ENCODE data around the gene DDX54. TPM values are rescaled to one million over a fixed set of nuclear protein-coding genes. Genes with fewer than 3 reads are reported as not detected.

Gene DDX54
- total RNA-seq, 1 experiment from 2014 or later: 80.1 TPM

DNA sequence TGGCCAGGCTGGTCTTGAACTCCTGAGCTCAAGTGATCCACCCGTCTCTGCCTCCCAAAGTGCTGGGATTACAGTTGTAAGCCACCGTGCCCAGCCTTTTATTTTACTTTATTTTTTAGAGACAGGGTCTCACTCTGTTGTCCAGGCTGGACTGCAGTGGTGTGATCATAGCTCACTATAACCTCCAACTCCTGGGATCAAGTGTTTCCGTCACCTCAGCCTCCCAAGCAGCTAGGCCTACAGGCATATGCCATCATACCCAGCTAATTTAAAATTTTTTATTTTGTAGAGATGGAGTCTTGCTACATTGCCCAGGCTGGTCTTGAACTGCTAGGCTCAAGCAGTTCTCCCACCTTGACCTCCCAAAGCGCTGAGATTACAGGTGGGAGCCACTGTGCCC, 39.7 kb upstream of the DDX54 start:
- H2AFZ ChIP-seq: no peak overlapping the region
- no peak overlapping the region for H3K4me3 ChIP-seq
- no peaks in the 10 kb centered on the region for H3K9me3 ChIP-seq (ENCODE audit: insufficient read depth, low read depth)
- peaks cover 41% of the 10 kb centered on the region for H3F3A ChIP-seq (ENCODE audit: insufficient read depth, low read depth)
- POLR2A ChIA-PET (ENCODE audit: unreplicated experiment): no interaction called here
- no peak overlapping the region for H3K4me2 ChIP-seq
- H3K27ac ChIP-seq: no peak overlapping the region
- no peak for DNase-seq
- CTCF ChIA-PET: no interaction called here
- intact Hi-C loops (cut with micrococcal nuclease; ENCODE audit: unreplicated experiment): no loop called here
- no peaks in the 10 kb centered on the region for H3K9me2 ChIP-seq (ENCODE audit: insufficient read depth)
- no peaks in the 10 kb centered on the region for H3K27me3 ChIP-seq (ENCODE audit: insufficient read depth, low read depth)
- no peaks in the 10 kb centered on the region for H4K20me1 ChIP-seq (ENCODE audit: insufficient read depth)
- 0 out of 2 replicates have a peak, but pooled peaks cover 9% of the 10 kb centered on the region for H3K36me3 ChIP-seq (ENCODE audit: low read depth)
- H3K79me2 ChIP-seq (ENCODE audit: low read depth): peaks cover 19% of the 10 kb centered on the region
- no peak for TF ChIP-seq EZH2 (IDR thresholded peaks at IDR 0.05; ENCODE audit: low read depth)
- TF ChIP-seq, protein P1, sequence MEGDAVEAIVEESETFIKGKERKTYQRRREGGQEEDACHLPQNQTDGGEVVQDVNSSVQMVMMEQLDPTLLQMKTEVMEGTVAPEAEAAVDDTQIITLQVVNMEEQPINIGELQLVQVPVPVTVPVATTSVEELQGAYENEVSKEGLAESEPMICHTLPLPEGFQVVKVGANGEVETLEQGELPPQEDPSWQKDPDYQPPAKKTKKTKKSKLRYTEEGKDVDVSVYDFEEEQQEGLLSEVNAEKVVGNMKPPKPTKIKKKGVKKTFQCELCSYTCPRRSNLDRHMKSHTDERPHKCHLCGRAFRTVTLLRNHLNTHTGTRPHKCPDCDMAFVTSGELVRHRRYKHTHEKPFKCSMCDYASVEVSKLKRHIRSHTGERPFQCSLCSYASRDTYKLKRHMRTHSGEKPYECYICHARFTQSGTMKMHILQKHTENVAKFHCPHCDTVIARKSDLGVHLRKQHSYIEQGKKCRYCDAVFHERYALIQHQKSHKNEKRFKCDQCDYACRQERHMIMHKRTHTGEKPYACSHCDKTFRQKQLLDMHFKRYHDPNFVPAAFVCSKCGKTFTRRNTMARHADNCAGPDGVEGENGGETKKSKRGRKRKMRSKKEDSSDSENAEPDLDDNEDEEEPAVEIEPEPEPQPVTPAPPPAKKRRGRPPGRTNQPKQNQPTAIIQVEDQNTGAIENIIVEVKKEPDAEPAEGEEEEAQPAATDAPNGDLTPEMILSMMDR (conservative IDR thresholded peaks at IDR 0.05): no peak
- H3K4me1 ChIP-seq (replicated peaks; ENCODE audit: insufficient read depth): peaks cover 27% of the 10 kb centered on the region
- BruUV-seq (replicated peaks): no TSS peak

DNA sequence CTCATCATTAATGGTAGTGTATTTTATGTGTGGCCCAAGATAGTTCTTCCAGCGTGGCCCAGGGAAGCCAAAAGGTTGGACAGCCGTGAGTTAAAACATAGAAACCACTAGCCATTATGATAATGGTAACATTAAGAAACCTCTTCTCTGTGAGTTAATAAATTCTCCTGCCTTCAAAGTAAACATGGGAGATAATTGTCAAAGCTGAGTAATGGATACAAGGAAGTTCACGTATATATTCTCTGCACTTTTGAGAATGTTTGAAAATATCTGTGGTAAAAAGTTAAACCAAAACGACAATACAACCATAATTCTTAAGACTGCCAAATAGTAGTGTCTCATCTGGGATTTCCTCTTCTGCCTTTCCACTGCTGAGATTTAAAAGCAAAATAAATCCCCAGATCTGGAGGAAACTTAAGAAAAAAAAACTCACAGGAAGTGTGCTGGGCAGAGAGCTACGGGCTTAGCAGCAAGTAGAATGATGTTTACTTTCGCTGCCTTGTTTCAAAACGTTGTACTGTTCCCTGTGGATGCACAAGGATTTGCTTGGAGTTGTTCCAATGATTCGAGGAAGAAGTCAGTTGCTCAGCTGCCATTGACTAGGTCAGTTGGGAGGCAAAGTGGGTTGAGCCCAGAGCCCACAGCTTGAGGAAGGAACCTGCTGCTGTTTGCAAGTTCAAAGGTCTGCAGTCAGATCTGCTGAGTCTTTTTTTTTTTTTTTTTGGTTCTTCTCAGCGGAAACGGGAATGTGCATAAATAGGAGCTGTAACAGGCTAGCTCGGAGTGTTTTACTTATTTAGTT, 37.7 kb upstream of the DDX54 start:
- intact Hi-C loops (cut with micrococcal nuclease; ENCODE audit: unreplicated experiment): no loop called here
- Histone ChIP-seq H3F3A (ENCODE audit: insufficient read depth, low read depth) (peaks cover 23% of the 10 kb centered on the region), H3K27me3 (ENCODE audit: insufficient read depth, low read depth) (no peaks in the 10 kb centered on the region), H3K27ac (peak overlapping the region; percentile 82), H3K4me1 (replicated peaks; ENCODE audit: insufficient read depth) (peaks cover 29% of the 10 kb centered on the region), H3K4me2 (peak overlapping the region; percentile 88), H3K9me3 (ENCODE audit: insufficient read depth, low read depth) (no peaks in the 10 kb centered on the region), H3K9me2 (ENCODE audit: insufficient read depth) (no peaks in the 10 kb centered on the region), H3K79me2 (ENCODE audit: low read depth) (peaks cover 19% of the 10 kb centered on the region), H3K4me3 (peak overlapping the region; percentile 74), H4K20me1 (ENCODE audit: insufficient read depth) (no peaks in the 10 kb centered on the region), H3K36me3 (ENCODE audit: low read depth) (0 out of 2 replicates have a peak, but pooled peaks cover 4% of the 10 kb centered on the region), H2AFZ (no peak overlapping the region)
- peak in 1 of 2 experiments; percentile 75 for DNase-seq
- CTCF ChIA-PET: interaction anchor here (0.5 to 1.0 kb wide), 3 partner anchors 22 to 60 kb away, joined by 3 to 5 read pairs (median 5); no protein-coding TSS in a partner anchor
- TF ChIP-seq, protein P1 (conservative IDR thresholded peaks at IDR 0.05): no peak
- no peak for TF ChIP-seq EZH2 (IDR thresholded peaks at IDR 0.05; ENCODE audit: low read depth)
- no TSS peak for BruUV-seq (replicated peaks)
- POLR2A ChIA-PET (ENCODE audit: unreplicated experiment): interaction anchor here (0.6 kb wide), 2 partner anchors 77 to 191 kb away, joined by 3 to 4 read pairs; no protein-coding TSS in a partner anchor

DNA sequence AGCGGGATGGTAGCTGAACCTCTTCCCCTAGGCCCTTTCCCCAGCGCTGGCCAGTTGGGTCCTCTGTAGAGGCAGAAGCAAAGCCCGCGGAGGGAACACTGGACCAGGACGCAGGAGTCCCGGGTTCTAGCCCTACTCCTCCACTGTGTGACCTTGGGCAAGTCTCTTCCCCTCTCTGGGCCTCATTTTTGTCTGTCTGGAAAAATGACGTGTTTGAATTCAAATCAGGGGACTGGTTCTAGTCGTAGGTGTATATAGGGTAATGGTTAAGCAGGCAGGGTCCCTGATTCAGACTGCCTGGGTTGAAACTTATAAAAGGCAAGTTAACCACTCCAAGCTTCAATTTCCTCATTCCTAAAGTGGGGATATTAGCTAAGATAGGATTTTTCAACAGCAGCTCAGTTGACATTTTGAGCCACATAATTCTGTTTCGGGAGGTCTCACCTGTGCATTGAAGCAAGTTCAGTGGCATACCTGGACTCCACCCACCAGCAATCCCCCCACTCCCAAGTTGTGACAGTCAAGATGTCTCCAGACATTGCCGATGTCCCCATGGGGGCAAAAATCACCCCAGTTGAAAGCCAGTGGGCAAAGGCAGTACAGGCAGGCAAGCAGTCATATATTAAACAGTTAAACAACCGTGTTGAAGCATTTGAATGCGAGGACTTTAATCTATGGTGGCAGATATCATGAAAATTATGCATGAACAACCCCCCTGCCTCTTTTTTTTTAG, 36.9 kb upstream of the DDX54 start:
- peak overlapping the region; percentile 48; the same call in 1 of the 2 replicates for H2AFZ ChIP-seq
- H3K27me3 ChIP-seq (ENCODE audit: insufficient read depth, low read depth): no peaks in the 10 kb centered on the region
- H3K9me3 ChIP-seq (ENCODE audit: insufficient read depth, low read depth): no peaks in the 10 kb centered on the region
- H3K9me2 ChIP-seq (ENCODE audit: insufficient read depth): no peaks in the 10 kb centered on the region
- H3K27ac ChIP-seq: peak overlapping the region; percentile 82
- CTCF ChIA-PET: interaction anchor here (0.5 to 1.0 kb wide), 5 partner anchors 9 to 208 kb away, joined by 3 to 5 read pairs (median 4); no protein-coding TSS in a partner anchor
- H3K4me2 ChIP-seq: peak overlapping the region; percentile 88
- H3K4me1 ChIP-seq (replicated peaks; ENCODE audit: insufficient read depth): peaks cover 36% of the 10 kb centered on the region
- no peaks in the 10 kb centered on the region for H3K36me3 ChIP-seq (ENCODE audit: low read depth)
- peak in 1 of 2 experiments; percentile 53 for DNase-seq
- H3F3A ChIP-seq (ENCODE audit: insufficient read depth, low read depth): peaks cover 29% of the 10 kb centered on the region
- intact Hi-C loops (cut with micrococcal nuclease; ENCODE audit: unreplicated experiment): loop anchor here (1.0 to 2.0 kb wide), 3 partner anchors 25 to 77 kb away; no protein-coding TSS in a partner anchor
- H4K20me1 ChIP-seq (ENCODE audit: insufficient read depth): no peaks in the 10 kb centered on the region
- BruUV-seq (replicated peaks): TSS peak; percentile 75
- H3K4me3 ChIP-seq: peak overlapping the region; percentile 74
- peaks cover 19% of the 10 kb centered on the region for H3K79me2 ChIP-seq (ENCODE audit: low read depth)
- POLR2A ChIA-PET (ENCODE audit: unreplicated experiment): interaction anchor here (0.6 to 0.7 kb wide), 4 partner anchors 32 to 204 kb away, joined by 4 to 14 read pairs (median 7); partner anchors contain the start of gene PLBD2
- TF ChIP-seq EZH2 (IDR thresholded peaks at IDR 0.05; ENCODE audit: low read depth): no peak

All from PC-9 (cell line).